ENCODE measurements around the gene TTC7B. TPM values are rescaled to one million over a fixed set of nuclear protein-coding genes. Genes with fewer than 3 reads are reported as not detected.

The TTC7B gene
- total and polyA plus RNA-seq, 2 experiments from 2014 or later = 5.2 to 28.2 TPM

DNA sequence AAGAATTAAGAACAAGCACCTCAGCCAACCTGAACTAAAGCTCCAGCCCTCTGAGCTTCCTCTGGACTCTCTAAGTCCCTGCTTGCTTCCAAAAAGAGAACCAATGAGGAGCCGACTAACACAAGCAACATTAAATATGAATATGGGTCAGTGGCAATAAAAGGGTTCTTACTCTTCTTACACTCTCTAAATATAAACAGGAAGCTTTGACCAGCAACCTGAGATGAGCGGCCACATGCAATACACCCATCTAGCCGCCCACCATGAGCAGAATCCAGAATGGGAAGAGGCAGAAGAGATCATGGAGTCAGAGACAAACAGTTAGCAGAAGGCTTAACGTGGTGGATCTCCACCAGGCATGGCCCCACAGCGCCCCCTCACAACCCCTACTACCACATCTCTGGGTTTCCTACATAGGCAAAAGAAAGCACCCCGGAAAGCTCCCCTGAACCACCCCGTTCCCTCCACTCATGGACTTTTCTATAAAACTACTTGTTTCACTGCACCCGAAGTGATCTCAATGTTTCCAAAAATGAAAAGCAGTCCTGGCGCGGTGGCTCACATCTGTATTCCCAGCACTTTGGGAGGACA is 59.4 kb downstream of the TTC7B start:
- Histone ChIP-seq H3K9me2 (ENCODE audit: insufficient read depth) (no peaks in the 10 kb centered on the region), H3K36me3 (ENCODE audit: low read depth) (no peaks in the 10 kb centered on the region), H3K27me3 (replicated peaks; ENCODE audit: insufficient read depth) (no peaks in the 10 kb centered on the region), H3K9me3 (ENCODE audit: low read depth) (no peaks in the 10 kb centered on the region), H2AFZ (no peak overlapping the region), H3K4me1 (ENCODE audit: insufficient read depth) (peaks cover 11% of the 10 kb centered on the region), H4K20me1 (ENCODE audit: insufficient read depth) (no peaks in the 10 kb centered on the region), H3F3A (ENCODE audit: insufficient read depth) (peaks cover 19% of the 10 kb centered on the region), H3K27ac (no peak overlapping the region), H3K4me2 (ENCODE audit: unreplicated experiment) (no peak overlapping the region), H3K9ac (no peak overlapping the region), H3K79me2 (ENCODE audit: insufficient read depth) (no peaks in the 10 kb centered on the region), H3K4me3 (no peak overlapping the region)
- in situ Hi-C loops (cut with MboI) = no loop called here
- TF ChIP-seq EZH2 (IDR thresholded peaks at IDR 0.05; ENCODE audit: insufficient read depth, poor library complexity, severe bottlenecking) (no peak), EZH2phosphoT487 (IDR thresholded peaks at IDR 0.05; ENCODE audit: insufficient read depth, low read depth) (no peak)
- no peak for DNase-seq
- WGBS, 2 experiments (ENCODE audit: low coverage in 1 of 2, low lambda C conversion rate in 2 of 2, missing lambda C conversion rate in 2 of 2) = 85 to 86% methylated on average over 10 of the region's 10 CpGs

DNA sequence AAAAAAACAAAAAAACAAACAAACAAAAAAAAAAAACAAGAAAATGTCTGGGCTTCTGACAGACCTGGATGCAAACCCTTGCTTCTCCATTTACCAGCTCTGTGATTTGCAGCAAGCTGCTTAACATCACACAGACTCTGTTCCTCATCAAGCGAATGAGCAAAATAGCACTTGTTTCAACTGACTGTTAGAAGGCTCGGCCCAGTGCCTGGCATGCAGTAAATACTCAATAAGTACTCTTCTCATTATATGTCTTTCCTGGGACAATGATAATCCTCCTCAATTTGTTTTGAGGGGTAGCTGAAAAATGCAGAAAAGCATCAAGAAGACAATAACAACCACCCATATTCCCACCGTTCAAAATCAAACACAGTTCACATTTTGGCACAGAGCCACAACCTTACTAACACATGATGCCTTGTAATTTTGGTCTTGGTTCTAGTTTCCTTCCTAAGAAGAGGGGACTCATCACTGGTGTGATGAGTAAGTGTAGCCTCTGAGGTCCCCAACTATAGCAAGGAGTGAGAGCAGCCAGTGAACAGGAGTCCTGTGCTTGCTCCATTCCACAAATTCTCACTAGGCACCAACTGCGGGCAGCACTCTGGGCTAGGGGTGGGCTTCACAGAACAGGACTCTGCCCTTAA is 60.4 kb downstream of the TTC7B start:
- no peaks in the 10 kb centered on the region for H3K79me2 ChIP-seq (ENCODE audit: insufficient read depth)
- peak; percentile 40 for DNase-seq
- WGBS, 2 experiments (ENCODE audit: low coverage in 1 of 2, low lambda C conversion rate in 2 of 2, missing lambda C conversion rate in 2 of 2) = 77 to 78% methylated on average over 4 of the region's 4 CpGs
- H3K9me3 ChIP-seq (ENCODE audit: low read depth) = no peaks in the 10 kb centered on the region
- H2AFZ ChIP-seq = no peak overlapping the region
- peaks cover 19% of the 10 kb centered on the region for H3F3A ChIP-seq (ENCODE audit: insufficient read depth)
- H3K4me1 ChIP-seq (ENCODE audit: insufficient read depth) = peaks cover 11% of the 10 kb centered on the region
- H3K9ac ChIP-seq = no peak overlapping the region
- TF ChIP-seq EZH2 (IDR thresholded peaks at IDR 0.05; ENCODE audit: insufficient read depth, poor library complexity, severe bottlenecking) (no peak), EZH2phosphoT487 (IDR thresholded peaks at IDR 0.05; ENCODE audit: insufficient read depth, low read depth) (no peak)
- no peaks in the 10 kb centered on the region for H4K20me1 ChIP-seq (ENCODE audit: insufficient read depth)
- H3K27me3 ChIP-seq (replicated peaks; ENCODE audit: insufficient read depth) = no peaks in the 10 kb centered on the region
- H3K27ac ChIP-seq = no peak overlapping the region
- no peaks in the 10 kb centered on the region for H3K36me3 ChIP-seq (ENCODE audit: low read depth)
- in situ Hi-C loops (cut with MboI) = no loop called here
- H3K4me2 ChIP-seq (ENCODE audit: unreplicated experiment) = no peak overlapping the region
- H3K9me2 ChIP-seq (ENCODE audit: insufficient read depth) = no peaks in the 10 kb centered on the region
- no peak overlapping the region for H3K4me3 ChIP-seq

DNA sequence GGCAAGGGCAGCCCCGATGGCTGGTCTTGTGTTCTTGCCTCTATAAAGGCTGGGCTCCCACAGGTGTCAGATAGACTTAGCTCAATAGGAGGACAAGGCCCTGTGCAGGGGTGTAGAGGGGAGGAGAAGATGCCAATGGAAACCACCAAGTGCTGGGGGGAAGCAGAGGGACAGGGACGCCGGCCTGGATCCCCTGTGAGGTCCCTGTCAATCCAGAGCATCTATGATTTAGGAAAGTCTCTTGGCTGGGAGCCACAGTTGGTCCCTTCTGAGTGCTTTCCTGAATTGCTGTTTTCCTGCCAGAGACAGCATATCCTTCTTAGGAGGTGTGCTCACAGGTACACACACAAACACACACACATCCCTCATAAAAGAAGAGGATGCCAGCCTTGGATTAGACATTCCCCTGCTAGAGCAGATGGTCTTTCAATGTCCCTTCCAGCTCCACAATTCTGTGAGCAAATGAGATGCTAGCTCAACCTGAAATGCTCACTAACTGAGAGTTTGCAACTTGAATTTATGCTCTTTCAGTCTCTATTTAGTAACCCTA is 62.7 kb downstream of the TTC7B start:
- H2AFZ ChIP-seq = no peak overlapping the region
- H4K20me1 ChIP-seq (ENCODE audit: insufficient read depth) = no peaks in the 10 kb centered on the region
- no peaks in the 10 kb centered on the region for H3K9me3 ChIP-seq (ENCODE audit: low read depth)
- H3K27me3 ChIP-seq (replicated peaks; ENCODE audit: insufficient read depth) = no peaks in the 10 kb centered on the region
- no peak overlapping the region for H3K4me2 ChIP-seq (ENCODE audit: unreplicated experiment)
- H3K27ac ChIP-seq = no peak overlapping the region
- peaks cover 4% of the 10 kb centered on the region; the same call in 1 of the 2 replicates for H3F3A ChIP-seq (ENCODE audit: insufficient read depth)
- no peak overlapping the region for H3K4me3 ChIP-seq
- TF ChIP-seq EZH2 (IDR thresholded peaks at IDR 0.05; ENCODE audit: insufficient read depth, poor library complexity, severe bottlenecking) (no peak), EZH2phosphoT487 (IDR thresholded peaks at IDR 0.05; ENCODE audit: insufficient read depth, low read depth) (no peak)
- H3K36me3 ChIP-seq (ENCODE audit: low read depth) = no peaks in the 10 kb centered on the region
- no peak overlapping the region for H3K9ac ChIP-seq
- in situ Hi-C loops (cut with MboI) = no loop called here
- 0 out of 2 replicates have a peak, but pooled peaks cover under 1% of the 10 kb centered on the region for H3K4me1 ChIP-seq (ENCODE audit: insufficient read depth)
- no peaks in the 10 kb centered on the region for H3K9me2 ChIP-seq (ENCODE audit: insufficient read depth)
- 99 to 100% methylated on average over 3 of the region's 3 CpGs for WGBS, 2 experiments (ENCODE audit: low coverage in 1 of 2, low lambda C conversion rate in 2 of 2, missing lambda C conversion rate in 2 of 2)
- H3K79me2 ChIP-seq (ENCODE audit: insufficient read depth) = no peaks in the 10 kb centered on the region
- no peak for DNase-seq

DNA sequence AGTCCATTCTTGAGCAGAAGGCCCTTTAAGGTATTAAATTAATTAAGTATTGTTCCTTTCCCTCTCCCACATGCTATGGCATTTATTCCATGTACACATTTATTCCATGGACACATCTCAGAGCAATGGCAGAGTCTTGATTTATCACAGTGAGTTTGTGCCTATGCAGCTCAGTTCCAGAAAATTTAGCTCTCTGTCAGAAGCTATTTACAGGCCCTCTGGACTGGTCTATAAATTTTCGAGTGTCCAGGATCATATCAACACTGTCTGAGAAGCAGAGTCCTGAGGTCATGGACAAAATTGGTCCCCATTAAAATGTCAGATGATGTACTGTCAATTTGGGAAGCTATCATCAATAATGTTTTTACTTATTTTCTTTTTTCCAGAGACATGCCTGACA is 65.5 kb downstream of the TTC7B start:
- Histone ChIP-seq H3K27me3 (replicated peaks; ENCODE audit: insufficient read depth) (no peaks in the 10 kb centered on the region), H2AFZ (no peak overlapping the region), H3K9ac (no peak overlapping the region), H3K4me2 (ENCODE audit: unreplicated experiment) (no peak overlapping the region), H3K36me3 (ENCODE audit: low read depth) (no peaks in the 10 kb centered on the region), H3K79me2 (ENCODE audit: insufficient read depth) (no peaks in the 10 kb centered on the region), H3K4me3 (no peak overlapping the region), H3F3A (ENCODE audit: insufficient read depth) (no peaks in the 10 kb centered on the region), H3K9me2 (ENCODE audit: insufficient read depth) (no peaks in the 10 kb centered on the region), H4K20me1 (ENCODE audit: insufficient read depth) (no peaks in the 10 kb centered on the region), H3K9me3 (ENCODE audit: low read depth) (no peaks in the 10 kb centered on the region), H3K27ac (no peak overlapping the region), H3K4me1 (ENCODE audit: insufficient read depth) (no peaks in the 10 kb centered on the region)
- no peak for DNase-seq
- WGBS, 2 experiments (ENCODE audit: low coverage in 1 of 2, low lambda C conversion rate in 2 of 2, missing lambda C conversion rate in 2 of 2) = 92 to 100% methylated on average over 1 of the region's 1 CpG
- in situ Hi-C loops (cut with MboI) = no loop called here
- no peak for TF ChIP-seq EZH2phosphoT487 (IDR thresholded peaks at IDR 0.05; ENCODE audit: insufficient read depth, low read depth)
- TF ChIP-seq EZH2 (IDR thresholded peaks at IDR 0.05; ENCODE audit: insufficient read depth, poor library complexity, severe bottlenecking) = no peak
